SH-SY5Y (cell line): ENCODE measurements around the gene CEACAM5.

Experiments used
- GATA2 ChIP-seq: IDR thresholded peaks from 2 replicates; pipeline ENCODE4 v1.6.1; 2011; ENCODE audit warnings: mild to moderate bottlenecking, low read depth, low read length
- GATA3 ChIP-seq: IDR thresholded peaks from 2 replicates; pipeline ENCODE4 v1.6.1; 2011; ENCODE audit warnings: low read depth, mild to moderate bottlenecking, low read length, moderate library complexity

DNA sequence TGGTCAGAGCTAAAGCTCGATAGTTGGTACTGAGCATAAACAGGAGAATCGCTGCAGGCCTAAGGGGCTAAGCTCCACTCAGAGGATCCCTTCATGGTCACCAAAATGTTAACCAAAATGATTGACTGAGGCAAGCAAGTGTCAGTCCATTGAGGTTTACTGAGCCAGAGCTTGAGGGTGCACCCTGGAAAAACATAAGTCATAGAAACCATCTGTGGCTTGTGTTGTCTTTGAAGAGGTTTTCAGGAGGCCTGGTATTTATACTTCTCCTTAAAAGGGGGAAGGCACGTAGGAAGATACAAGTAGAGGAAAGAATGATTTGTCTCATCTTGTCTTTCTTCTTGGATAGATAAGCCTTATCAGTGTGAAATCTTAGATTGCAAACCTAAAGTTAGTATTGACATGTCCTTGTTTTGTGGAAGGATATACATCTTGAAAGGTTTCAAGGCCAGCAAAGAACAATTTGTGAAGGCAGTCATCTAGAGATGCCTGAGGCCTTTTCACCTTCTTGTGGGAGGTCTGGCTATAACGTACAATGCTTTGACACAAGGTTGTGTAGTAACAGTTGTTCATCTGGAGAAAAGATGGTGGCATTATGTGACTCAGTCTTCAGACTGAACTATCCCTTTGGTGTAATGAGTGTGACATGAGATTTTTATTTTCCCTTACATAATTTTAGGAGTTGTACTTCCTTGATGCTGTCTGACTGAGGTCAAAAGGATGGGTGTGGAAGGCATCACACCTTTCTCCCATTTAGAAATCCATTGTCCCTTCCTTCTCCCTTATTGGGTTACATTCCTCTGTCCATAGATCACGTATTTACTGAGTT lies 32.2 kb downstream of the CEACAM5 start:
- no peak for TF ChIP-seq GATA2
- TF ChIP-seq GATA3, result no peak
